GM21576 (cell line): ENCODE results near the gene SLC39A5.
"Not testable (repeated sequence)": the region's sequence is repeated elsewhere in the genome, so short reads cannot be mapped to it uniquely, and the experiment has no call there.

ENCODE experiments used
- ATAC-seq: cut with Tn5 transposase; IDR thresholded peaks from one replicate; pipeline ENCODE4 v1.9.1; 2021; ENCODE audit warnings: mild to moderate bottlenecking, moderate library complexity; ENCODE audit not compliant: unreplicated experiment

Gene SLC39A5, protein sequence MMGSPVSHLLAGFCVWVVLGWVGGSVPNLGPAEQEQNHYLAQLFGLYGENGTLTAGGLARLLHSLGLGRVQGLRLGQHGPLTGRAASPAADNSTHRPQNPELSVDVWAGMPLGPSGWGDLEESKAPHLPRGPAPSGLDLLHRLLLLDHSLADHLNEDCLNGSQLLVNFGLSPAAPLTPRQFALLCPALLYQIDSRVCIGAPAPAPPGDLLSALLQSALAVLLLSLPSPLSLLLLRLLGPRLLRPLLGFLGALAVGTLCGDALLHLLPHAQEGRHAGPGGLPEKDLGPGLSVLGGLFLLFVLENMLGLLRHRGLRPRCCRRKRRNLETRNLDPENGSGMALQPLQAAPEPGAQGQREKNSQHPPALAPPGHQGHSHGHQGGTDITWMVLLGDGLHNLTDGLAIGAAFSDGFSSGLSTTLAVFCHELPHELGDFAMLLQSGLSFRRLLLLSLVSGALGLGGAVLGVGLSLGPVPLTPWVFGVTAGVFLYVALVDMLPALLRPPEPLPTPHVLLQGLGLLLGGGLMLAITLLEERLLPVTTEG

DNA sequence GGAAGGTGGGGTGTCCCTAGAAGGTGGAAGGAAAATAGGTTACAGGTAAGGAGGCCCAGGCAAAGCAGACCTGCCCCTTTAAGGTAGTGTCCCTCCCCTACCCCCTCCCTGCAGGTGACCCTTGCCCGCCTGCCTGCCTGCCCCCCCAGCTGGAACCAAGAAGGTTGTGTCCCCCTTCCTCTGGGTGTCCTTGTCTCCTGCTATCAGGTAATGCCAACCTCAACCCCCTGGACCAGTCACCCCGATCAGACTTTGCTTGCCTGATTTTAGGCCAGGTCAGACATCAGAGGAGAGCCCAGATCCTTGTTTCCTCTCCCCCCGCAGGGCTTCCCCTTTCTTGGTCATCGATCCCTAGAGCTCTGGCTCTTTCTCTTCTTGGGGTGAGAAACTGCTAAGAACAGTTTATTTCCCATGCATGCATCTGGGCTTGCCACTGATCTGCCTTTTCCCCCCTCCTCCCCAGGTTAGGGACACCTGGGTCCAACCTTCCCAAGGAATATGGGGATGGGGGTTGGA, at the start of gene SLC39A5:
Gene SLC39A5 (plus strand): TSS at position 136 of the 516 bp plus-strand sequence. CDS start 1,224 bp downstream, outside the sequence.
- no peak for ATAC-seq

DNA sequence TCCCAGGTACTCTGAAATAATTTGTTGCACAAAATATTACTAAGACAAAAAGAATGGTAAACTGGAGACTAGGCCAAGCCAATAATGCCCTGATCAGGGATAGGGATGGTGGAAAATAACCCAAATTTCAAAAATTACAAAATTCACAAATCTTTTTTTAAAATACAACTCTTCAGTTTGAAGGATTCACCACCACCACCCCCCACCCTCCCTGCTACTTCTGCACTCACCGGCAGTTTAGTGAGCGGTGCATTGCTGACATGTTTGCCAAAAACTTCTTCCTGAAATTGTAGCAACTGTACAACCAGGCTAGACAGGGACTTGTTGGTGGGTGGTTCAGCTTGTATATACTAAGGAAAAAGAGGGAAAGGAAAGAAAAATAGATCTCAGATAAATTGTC, 42.9 kb upstream of the SLC39A5 start:
- ATAC-seq = no peak

DNA sequence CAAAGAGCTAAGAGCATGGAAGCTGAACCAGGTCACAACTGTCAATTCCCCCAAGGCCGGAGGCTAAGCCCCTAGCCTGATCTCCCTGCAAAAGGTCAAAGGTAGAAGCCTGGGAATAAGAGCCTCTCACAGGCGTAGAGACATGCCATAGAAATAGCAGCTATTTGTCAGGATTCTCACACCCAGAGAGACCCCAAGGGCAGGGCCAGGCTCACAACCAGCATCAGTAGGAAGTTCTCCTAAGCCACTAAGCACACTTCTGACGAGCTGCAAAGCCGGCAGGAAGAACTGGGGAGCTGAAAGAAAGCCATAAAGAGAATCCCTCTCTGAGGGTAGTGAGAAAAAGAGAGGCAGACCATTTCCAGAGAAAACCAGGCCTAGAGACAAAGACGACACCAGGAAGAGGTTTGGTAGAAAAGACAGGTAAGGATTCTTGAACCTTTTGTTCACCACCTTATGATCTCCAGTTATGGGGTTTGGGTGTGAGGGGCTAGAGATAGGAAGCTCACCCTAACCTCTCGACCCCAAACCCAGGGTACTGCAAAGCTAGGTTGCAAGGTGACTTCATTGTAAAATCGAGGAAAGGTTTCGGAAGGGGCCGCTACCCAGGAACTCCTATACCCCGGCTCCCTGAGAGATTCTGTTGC, 41.6 kb upstream of the SLC39A5 start:
- no peak for ATAC-seq

DNA sequence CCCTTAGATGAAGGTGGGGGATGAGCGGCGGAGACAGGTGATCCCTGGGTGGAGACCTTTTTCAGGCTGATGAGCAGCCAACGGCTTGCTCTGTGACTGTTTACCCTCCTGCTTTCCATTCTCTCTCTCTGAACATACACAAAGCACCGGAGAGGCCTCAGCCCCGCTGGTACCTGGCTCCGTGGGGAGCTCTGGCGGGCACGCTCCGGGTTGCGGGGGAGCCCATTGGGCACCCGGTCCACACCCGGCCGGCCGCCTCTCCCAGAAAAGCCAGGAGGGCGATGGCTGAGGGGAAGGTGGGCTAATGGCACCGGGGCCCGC, 41.1 kb upstream of the SLC39A5 start:
- no peak for ATAC-seq

DNA sequence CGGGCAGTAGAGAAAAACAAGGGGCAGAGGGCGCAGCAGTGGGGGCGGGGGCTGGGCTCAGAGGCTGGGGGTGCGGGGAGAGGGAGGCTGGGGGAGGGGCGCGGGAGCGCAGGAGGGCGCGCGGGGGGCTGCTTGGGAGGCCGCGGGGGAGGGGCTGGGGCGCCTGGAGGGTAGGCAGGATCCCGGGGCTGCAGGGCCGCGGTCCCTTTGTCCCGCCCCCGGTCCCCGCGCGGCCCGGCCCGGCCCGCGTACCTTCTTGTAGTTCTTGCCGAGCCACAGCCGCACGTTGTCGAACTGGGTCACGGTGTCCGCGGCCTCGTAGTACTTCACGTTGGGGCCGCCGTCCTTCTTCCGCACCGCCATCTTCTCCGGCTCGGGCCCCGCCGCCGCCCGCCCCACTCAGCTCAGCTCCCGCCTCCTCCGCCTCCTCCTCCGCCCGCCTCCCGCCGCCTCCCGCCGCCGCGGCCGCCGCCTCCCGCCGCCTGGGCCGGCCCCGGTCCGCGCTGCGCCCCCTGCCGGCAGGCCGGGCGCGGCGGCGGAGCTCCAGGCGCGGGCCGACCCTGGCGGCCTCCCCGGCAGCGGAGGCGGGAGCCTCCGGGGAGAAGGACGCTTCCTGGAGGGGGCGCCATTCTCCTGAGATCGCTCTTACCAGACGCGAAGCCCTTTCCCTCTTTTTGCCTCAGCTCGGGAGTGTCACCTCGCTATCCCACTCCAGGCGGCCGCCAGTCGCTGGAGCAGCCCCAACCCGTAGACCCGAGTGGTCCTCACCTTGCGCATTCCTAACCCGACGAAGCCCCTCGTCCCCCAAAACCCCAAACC, 40.5 kb upstream of the SLC39A5 start, which contains the start of gene SMARCC2:
Gene SMARCC2 (minus strand): TSS at position 385 of the 819 bp plus-strand sequence. CDS start 22 bp downstream, at position 363.
- peak; percentile 54 for ATAC-seq

DNA sequence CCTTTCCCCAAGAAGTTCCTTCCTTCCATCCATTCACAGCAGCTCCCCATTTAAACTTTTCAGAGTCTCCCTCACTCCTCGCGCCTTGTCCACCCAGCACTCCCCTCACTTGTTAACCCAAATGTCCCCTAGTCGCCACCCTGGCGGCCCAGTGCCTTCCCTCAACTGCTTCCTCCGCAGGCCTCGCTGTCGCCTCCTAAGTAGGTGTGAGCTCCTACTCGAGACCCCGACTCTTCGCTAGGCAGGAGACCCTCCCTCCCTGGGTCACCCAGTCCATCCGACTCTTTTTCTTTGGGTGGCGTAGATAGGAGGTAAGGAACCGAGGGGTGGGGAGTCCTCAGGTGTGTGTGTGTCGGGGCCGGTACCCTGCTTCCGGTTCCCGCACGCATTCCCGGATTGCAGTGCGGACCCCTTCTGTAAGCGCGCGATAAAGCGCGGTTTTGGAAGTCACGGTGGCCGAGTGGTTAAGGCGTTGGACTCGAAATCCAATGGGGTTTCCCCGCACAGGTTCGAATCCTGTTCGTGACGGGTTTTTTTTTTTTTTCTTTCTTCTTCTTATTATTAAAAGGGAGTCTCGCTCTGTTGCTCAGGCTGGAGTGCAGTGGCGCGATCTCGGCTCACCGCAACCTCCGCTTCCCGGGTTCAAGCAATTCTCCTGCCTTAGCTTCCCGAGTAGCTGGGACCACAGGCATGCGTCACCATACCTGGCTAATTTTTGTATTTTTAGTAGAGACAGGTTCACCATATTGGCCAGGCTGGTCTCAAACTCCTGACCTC, 39.7 kb upstream of the SLC39A5 start:
- peak; percentile 35 for ATAC-seq

DNA sequence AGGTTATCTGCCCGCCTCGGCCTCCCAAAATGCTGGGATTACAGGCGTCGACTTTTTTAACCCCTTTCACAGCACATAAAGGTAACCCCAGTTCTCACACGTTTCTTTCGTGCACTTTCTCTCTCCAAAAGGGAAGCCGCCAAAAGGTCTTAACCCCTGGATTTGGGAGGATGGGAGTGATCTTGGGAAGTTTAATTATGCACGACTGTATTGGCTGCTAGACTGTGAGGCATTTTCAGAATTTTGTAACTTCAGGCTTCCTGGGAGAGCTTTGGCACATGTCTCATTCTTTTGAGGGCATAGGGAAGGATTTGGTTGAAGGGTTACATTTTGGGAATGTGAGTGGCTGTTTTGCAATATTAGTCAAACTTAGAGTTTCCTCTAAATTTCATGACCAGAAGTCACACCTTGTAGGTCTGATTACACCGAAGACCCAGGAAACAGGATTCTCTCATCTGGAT, 39.1 kb upstream of the SLC39A5 start:
- ATAC-seq = no peak

DNA sequence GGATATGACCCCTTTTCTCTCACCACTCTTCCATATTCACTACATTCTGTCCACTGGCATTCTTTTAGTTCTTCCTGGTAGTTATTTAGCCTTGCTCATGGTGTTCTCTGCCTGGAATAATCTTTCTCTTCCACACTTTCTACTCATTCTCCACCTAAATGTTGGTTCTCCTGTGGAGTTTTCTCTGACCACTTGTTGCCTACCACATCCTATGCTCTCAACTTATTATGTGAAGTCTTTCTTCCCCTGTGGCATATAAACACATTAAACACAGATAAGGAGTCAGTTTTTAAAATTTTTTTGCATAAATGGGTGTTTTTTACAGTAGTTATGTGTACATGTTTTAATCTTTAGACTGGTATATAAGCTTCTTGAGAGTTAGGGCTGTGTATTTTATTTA, 37.3 kb upstream of the SLC39A5 start:
- ATAC-seq = no peak

DNA sequence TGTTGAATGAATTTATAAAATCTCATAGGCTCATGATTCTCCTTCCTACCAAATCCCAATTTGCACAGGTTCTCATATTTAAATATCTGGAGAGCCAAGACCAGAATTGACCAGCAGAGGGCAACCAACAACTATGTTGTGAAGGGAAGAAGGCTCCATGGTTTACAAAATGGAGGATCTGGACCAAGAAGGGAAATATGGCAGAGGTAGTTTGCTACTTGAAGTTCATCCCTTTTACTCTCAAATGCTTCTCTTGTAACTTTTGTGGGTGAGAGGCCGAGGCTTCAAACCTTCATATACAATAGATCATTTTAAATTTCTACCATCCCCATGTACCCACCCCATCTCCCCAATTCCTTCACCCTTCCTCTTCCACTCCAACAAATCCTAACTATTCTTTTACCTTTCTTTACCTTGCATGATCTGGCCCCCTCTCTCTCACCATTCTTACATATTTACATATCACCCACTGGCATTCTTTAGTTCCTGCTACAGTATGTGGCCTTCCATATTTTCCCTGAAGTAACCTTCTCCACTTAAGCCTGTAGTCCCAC, 36.7 kb upstream of the SLC39A5 start:
- ATAC-seq = no peak

DNA sequence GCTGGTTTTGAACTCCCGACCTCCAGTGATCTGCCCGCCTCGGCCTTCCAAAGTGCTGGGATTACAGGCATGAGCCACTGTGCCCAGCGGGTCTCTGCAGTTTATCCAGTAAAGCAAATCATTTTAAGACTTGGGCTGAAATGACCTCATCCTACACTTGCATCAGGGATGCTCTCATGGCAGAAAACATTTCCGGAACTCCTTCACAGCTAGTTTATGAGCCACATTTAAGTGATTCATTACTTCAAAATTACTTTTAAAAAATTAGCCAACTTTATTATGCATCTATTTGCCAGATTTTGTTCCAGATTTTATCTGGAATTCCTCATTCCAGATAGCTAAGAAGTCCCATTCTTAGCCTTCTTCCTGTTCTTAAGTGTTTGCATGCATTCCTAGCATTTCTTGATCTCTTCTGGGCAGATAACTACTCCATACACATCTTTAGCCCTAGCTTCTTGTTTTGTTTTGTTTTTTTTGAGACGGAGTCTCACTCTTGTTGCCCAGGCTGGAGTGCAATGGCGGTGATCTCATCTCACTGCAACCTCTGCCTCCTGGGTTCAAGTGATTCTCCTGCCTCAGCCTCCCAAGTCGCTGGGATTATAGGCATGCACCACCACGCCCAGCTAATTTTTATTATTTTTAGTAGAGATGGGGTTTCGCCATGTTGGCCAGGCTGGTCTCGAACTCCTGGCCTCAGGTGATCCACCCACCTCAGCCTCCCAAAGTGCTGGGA, 32.9 kb upstream of the SLC39A5 start:
- not testable (repeated sequence) for ATAC-seq

DNA sequence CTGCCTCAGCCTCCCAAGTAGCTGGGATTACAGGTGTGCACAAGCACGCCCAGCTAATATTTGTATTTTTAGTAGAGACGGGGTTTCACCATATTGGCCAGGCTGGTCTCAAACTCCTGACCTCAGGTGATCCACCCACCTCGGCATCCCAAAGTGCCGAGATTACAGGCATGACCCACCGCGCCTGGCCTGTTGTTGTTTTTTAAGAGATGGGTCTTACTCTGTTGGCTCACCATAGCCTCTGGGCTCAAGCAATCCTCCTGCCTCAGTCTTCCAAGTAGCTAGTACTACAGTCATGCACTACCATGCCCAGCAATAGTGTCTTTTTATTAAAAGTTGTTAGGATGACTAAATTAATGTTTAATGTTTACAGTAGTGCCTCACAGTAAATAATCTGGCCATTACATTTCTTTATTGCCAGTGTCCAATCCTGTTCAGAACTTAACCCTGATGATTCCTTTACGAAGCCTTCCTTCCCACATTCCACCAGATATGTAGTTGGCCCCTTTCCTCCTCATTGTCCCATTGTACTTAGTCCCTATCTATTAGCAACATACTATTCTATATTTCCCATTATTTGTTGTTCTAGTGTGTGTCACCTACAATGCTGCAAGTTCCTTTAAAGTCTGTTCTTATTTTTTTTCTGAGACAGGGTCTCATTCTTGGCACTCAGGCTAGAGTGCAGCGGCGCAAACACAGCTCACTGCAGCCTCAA, 31.8 kb upstream of the SLC39A5 start:
- ATAC-seq = no peak

DNA sequence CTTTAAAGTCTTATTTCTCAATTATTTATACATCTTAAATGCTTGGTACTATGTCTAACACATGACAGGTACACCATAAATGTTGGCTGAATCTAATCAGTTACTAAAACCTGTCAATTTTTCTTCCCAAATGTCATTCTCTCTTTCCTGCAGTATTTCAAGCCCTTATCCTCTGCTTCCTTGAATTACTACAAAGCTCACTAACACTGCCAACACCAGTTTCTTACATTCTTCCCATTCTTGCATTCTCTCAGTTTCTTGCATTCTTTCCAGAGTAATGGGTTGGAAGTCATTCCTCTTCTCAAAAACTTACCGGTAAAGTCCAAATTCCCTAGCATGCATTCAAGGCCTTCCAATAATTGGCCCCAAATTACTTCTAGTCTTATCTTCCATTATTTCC, 31.0 kb upstream of the SLC39A5 start:
- no peak for ATAC-seq

DNA sequence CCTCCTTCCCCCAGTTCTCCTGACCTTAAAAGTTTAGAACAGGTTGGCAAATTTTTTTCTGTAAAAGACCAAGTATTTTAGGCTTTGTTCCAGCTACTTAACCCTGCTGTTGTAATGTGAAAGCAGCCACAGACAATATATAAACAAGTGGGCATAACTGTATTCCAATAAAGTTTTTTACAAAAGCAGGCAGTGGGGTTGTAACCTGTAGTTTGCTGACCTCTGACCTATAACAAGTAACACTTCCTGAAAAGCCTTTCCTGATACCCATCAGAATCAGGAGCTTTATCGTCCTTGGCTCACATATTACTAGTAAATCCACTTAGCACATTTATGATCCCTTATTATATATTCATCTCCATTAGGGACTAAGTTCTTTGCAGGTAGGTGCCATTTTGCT, 27.5 kb upstream of the SLC39A5 start:
- ATAC-seq = no peak

DNA sequence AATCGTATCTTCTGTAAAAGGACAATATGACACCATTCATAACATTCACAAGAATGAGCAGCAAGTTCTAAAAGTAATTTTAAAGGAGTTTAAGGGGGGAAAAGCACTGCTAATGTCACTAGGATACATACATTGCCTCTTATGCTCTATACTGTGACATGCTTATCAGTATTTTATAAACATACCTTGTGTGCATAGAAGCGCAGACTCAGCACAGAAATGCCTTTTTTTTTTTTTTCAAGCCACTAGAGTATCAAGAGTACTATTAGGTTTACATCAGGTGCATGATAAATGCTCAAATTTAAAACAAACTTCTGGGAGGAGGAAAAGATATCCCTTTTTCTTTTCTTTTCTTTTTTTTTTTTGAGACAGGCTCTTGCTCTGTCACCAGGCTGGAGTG, 27.0 kb upstream of the SLC39A5 start:
- ATAC-seq = no peak

DNA sequence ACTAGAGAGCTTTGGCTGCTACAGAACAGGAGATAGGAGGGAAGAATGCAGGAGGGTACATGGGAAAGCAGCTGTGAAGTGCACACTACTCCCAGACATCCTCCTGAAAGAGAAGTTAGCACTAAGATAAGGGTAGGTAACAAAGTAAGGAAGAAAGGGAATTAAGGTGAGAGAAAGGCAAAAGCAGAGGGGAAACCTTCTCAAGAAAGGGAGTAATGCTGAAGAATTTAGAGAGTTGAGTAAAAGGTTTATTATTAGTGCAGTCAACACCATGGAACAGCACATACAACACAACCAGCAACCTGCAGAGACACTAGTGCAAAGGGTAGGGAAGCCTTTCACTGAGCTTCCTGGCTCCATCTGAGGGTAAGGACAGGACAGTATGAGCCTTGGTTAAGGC, 25.6 kb upstream of the SLC39A5 start:
- ATAC-seq = no peak

DNA sequence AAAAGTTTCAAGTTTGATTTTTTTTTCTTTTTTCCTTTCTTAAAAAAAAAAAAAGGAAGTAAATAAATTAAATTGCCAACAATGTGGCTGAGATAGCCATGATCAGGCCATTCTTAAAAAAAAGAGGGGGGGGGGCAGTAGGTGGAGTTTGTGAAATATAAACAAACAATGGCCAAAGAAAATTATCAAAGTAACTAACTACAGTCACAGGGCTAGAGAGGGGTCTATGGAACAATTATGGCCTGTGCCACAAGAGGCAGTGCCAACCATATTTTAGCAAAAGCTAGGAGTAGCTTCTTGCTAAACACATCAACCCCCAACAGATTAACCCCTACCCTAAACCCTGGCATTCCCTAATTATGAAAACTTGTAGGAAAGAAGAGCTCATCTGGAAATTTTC, 24.4 kb upstream of the SLC39A5 start:
- no peak for ATAC-seq

DNA sequence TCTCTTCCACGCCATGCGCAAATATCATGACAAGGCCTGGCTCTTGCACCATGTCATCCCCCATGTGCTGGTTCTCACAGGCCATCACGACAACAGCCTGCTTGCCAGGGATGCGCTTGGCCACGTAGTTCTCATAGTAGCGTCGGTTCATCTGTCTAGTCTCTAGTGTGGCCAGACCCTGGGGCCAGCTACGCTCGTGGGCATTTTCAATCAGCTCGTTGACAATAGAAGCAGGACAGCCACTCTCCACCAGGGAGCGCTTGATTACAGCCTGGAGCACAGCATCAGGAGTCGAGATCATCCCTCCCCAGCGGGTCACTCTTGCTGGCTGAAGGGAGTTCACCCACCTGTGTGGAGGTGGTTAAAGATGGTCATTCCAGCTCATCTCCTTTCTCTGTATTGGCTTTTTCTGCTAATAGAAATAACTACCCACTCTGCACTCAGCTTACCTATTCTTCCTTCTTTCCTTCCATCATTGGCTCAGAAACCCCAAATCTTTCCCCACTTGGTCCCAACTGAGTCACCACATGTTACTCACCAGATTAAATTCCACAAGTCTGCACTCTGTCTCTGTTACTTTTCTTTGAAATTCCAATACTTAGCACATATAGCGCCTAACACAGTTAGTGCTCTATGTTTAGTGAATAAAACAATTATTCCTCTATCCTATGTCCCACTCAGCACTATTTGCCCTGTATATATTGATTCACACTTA, 23.2 kb upstream of the SLC39A5 start:
- ATAC-seq = no peak

DNA sequence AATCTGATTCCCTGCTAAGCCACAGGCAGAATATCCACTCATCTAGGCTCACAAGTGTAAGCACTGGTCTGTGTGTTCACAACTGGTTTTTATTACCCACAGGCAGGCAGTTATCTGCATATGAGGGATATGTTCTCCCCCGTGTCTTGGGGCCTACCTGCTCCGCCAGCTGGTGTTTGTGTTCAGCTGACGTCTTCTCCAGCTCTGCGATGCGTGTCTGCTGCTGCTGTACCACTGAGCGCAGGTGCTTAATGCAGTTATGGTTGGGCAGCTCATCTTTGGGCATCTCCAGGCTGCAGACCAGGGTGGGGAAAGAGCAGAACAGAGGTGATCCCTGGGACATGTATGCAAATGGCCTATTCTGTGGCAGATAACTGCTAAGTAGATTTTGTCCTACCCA, 21.8 kb upstream of the SLC39A5 start:
- no peak for ATAC-seq
